ENCODE data around the gene RNASEH2A.

Gene RNASEH2A

GRCh38 chr19:12782424-12783290, 23.7 kb upstream of the RNASEH2A start:
- in situ Hi-C loops (cut with MboI; ENCODE audit: low sequenced_read_pairs) = no loop called here

- in situ Hi-C loops (cut with MboI; ENCODE audit: low sequenced_read_pairs) = no loop called here
These were observed 23.0 kb upstream of the RNASEH2A start for GRCh38 chr19:12783291-12783848.

- in situ Hi-C loops (cut with MboI; ENCODE audit: low sequenced_read_pairs) = no loop called here
These were observed 22.5 kb upstream of the RNASEH2A start for GRCh38 chr19:12783849-12784393.

GRCh38 chr19:12784394-12784870, 22.0 kb upstream of the RNASEH2A start:
- in situ Hi-C loops (cut with MboI; ENCODE audit: low sequenced_read_pairs) = no loop called here

GRCh38 chr19:12784871-12785430, 21.4 kb upstream of the RNASEH2A start:
- in situ Hi-C loops (cut with MboI; ENCODE audit: low sequenced_read_pairs) = no loop called here

- in situ Hi-C loops (cut with MboI; ENCODE audit: low sequenced_read_pairs) = no loop called here
These were observed 20.9 kb upstream of the RNASEH2A start for GRCh38 chr19:12785431-12786031.

GRCh38 chr19:12786141-12786870, 20.1 kb upstream of the RNASEH2A start:
- in situ Hi-C loops (cut with MboI; ENCODE audit: low sequenced_read_pairs) = no loop called here

- in situ Hi-C loops (cut with MboI; ENCODE audit: low sequenced_read_pairs) = no loop called here
These were observed 19.4 kb upstream of the RNASEH2A start for GRCh38 chr19:12786952-12787351.

GRCh38 chr19:12787458-12787857, 18.9 kb upstream of the RNASEH2A start:
- in situ Hi-C loops (cut with MboI; ENCODE audit: low sequenced_read_pairs) = no loop called here

- in situ Hi-C loops (cut with MboI; ENCODE audit: low sequenced_read_pairs) = no loop called here
These were observed 18.2 kb upstream of the RNASEH2A start for GRCh38 chr19:12788042-12788681.

GRCh38 chr19:12788682-12789097, 17.7 kb upstream of the RNASEH2A start:
- in situ Hi-C loops (cut with MboI; ENCODE audit: low sequenced_read_pairs) = no loop called here

GRCh38 chr19:12789098-12789903, 17.1 kb upstream of the RNASEH2A start:
- in situ Hi-C loops (cut with MboI; ENCODE audit: low sequenced_read_pairs) = no loop called here

GRCh38 chr19:12789904-12790619, 16.3 kb upstream of the RNASEH2A start:
- in situ Hi-C loops (cut with MboI; ENCODE audit: low sequenced_read_pairs) = no loop called here

GRCh38 chr19:12790628-12791344, 15.6 kb upstream of the RNASEH2A start:
- in situ Hi-C loops (cut with MboI; ENCODE audit: low sequenced_read_pairs) = no loop called here

- in situ Hi-C loops (cut with MboI; ENCODE audit: low sequenced_read_pairs) = no loop called here
These were observed 14.9 kb upstream of the RNASEH2A start, which contains the start of gene JUNB for GRCh38 chr19:12791345-12792050. TSS of gene JUNB (plus strand) at chr19:12791486. CDS start at chr19:12791772, 286 bp downstream.

- in situ Hi-C loops (cut with MboI; ENCODE audit: low sequenced_read_pairs) = no loop called here
These were observed 14.1 kb upstream of the RNASEH2A start for GRCh38 chr19:12792051-12792852.
